Measurements from ENCODE around the gene AOPEP.
"Not testable (repeated sequence)": the region's sequence is repeated elsewhere in the genome, so short reads cannot be mapped to it uniquely, and the experiment has no call there.

Gene AOPEP

DNA sequence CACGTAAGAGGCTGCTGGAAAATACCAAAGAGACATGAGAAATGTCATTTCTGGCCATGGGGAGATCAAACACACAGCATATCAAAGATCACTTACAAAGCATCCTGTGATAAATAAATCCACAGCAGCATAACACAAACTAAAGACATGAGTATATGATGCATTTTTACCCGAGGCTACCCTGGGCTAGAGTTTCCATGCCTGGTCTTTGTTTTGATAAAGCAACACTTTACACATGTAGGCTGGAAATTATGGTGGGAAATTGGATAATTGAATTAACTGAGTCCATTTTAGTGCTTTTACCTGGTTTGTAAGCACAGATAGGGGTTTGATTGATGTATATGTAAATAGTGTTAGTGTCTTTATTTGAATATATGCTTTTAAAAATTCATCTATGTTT lies 288.4 kb downstream of the AOPEP start:
- TF ChIP-seq POU2F2 (IDR thresholded peaks at IDR 0.05; ENCODE audit: low read depth, low read length) (no peak), POLR2A (IDR thresholded peaks at IDR 0.05; ENCODE audit: low read depth, low read length) (no peak), POLR2AphosphoS5 (IDR thresholded peaks at IDR 0.05; ENCODE audit: low read depth, low read length) (no peak), TAF1 (IDR thresholded peaks at IDR 0.05; ENCODE audit: low read depth, low read length) (no peak), SPI1 (IDR thresholded peaks at IDR 0.05; ENCODE audit: low read depth, low read length) (no peak), PAX5 (IDR thresholded peaks at IDR 0.05; ENCODE audit: insufficient read depth, low read length, severe bottlenecking) (no peak)

DNA sequence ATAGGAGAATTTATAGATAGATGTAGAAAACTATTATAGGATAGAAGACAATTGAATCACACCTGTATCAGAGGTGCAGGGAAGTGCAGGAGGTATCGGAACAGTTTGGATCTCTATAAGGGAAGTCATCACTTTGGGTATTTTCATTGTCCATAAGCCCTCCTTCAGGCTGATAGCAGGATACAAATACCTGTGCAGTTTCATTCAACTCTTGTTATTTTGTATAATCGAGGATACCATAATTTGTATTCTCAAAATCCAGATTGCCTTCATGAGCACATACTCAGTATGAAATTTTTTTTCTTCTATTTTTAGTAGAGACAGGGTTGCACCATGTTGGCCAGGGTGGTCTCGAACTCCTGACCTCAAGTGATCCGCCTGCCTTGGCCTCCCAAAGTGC lies 289.1 kb downstream of the AOPEP start:
- no peak for DNase-seq (ENCODE audit: insufficient read length, low spot score)
- no peak for FAIRE-seq
- no peak for TF ChIP-seq POLR2AphosphoS5 (IDR thresholded peaks at IDR 0.05; ENCODE audit: low read depth, low read length)
- TF ChIP-seq POLR2A (IDR thresholded peaks at IDR 0.05; ENCODE audit: low read depth, low read length): no peak
- TF ChIP-seq SPI1 (IDR thresholded peaks at IDR 0.05; ENCODE audit: low read depth, low read length): no peak
- TF ChIP-seq PAX5 (IDR thresholded peaks at IDR 0.05; ENCODE audit: insufficient read depth, low read length, severe bottlenecking): no peak
- no peak for TF ChIP-seq POU2F2 (IDR thresholded peaks at IDR 0.05; ENCODE audit: low read depth, low read length)
- TF ChIP-seq TAF1 (IDR thresholded peaks at IDR 0.05; ENCODE audit: low read depth, low read length): no peak

More for the DNA sequence above, 288.4 kb downstream of the AOPEP start:
- DNase-seq (ENCODE audit: insufficient read length, low spot score) (no peak), FAIRE-seq (no peak)

DNA sequence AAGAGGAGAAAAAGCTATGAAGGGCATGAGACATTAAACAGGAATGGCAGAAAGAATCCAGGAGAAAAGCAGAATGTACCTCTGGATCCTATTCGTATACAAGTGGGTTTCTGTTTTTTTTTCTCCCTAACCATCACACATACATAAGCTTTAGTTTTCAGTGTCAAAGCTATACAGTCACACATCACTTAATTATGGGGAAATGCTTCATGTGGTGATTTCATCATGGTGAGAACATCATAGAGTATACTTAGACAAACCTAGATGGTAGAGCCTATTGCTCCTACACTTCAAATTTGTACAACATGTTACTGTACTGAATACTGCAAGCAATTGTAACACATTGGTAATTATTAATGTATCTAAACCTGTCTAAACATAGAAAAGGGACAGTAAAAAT lies 290.6 kb downstream of the AOPEP start:
- FAIRE-seq: no peak
- DNase-seq (ENCODE audit: insufficient read length, low spot score): no peak
- no peak for TF ChIP-seq PAX5 (IDR thresholded peaks at IDR 0.05; ENCODE audit: insufficient read depth, low read length, severe bottlenecking)
- no peak for TF ChIP-seq TAF1 (IDR thresholded peaks at IDR 0.05; ENCODE audit: low read depth, low read length)
- no peak for TF ChIP-seq POLR2AphosphoS5 (IDR thresholded peaks at IDR 0.05; ENCODE audit: low read depth, low read length)
- no peak for TF ChIP-seq SPI1 (IDR thresholded peaks at IDR 0.05; ENCODE audit: low read depth, low read length)
- no peak for TF ChIP-seq POU2F2 (IDR thresholded peaks at IDR 0.05; ENCODE audit: low read depth, low read length)
- TF ChIP-seq POLR2A (IDR thresholded peaks at IDR 0.05; ENCODE audit: low read depth, low read length): no peak

DNA sequence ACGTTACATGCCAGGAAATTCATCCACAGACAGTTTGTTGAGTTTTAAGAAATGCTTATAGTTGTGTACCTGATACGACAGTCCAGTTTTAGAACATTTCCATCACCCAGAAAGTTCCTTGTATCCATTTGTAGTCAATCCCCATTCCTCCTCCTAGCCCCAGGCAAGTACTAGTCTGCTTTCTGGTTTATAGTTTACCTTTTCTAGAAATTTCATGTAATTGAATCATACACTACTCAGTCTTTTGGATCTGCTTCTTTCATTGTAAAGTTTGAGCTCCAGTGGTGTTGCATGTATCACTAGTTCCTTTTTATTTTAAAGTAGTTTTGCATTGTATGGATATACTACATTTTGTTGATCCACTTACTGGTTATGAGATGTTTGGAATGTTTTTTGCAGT lies 291.2 kb downstream of the AOPEP start:
- TF ChIP-seq SPI1 (IDR thresholded peaks at IDR 0.05; ENCODE audit: low read depth, low read length) (no peak), TAF1 (IDR thresholded peaks at IDR 0.05; ENCODE audit: low read depth, low read length) (no peak), POLR2AphosphoS5 (IDR thresholded peaks at IDR 0.05; ENCODE audit: low read depth, low read length) (no peak), POU2F2 (IDR thresholded peaks at IDR 0.05; ENCODE audit: low read depth, low read length) (no peak)
- DNase-seq (ENCODE audit: insufficient read length, low spot score) (no peak), FAIRE-seq (no peak)

DNA sequence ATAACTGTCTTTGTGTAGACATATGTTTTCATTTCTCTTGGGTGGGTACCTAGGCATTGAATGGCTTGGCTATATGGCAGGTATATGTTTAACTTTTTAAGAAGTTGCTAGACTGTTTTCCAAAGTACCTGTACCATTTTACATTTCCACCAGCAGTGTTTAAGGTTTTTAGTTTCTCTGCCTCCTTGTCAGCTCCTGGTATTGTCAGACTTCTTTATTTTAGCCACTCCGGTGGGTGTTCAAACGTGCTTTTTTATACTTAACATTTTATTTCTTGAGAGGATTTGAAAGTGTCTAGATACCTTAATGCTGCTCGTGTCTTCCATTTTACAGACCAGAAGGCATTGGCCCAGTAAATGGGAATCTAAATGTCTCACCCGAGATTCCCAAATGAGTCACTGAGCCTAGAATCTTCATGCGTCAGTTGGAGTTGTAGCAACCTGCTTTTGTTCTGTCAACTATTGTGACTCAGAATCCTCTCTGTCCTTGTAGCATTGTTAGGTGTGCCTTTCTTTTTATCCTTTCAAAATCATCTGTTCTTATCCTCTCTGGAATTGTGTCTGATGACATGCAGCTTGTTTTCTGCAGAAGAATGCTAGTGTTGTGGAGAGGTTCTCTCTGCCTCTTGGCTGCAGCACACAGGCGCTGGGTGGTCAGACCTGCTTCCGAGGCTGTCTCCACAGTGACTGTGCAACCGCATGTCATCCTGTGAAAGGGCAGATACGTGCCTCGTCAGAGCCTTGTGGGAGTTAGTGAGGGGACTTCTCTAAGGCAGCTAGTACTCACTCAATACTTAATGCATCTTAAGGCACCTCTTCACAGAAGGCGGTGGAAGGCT lies 291.8 kb downstream of the AOPEP start:
- TF ChIP-seq PAX5 (IDR thresholded peaks at IDR 0.05; ENCODE audit: insufficient read depth, low read length, severe bottlenecking): no peak
- no peak for TF ChIP-seq POLR2A (IDR thresholded peaks at IDR 0.05; ENCODE audit: low read depth, low read length)
- TF ChIP-seq POU2F2 (IDR thresholded peaks at IDR 0.05; ENCODE audit: low read depth, low read length): no peak
- no peak for TF ChIP-seq SPI1 (IDR thresholded peaks at IDR 0.05; ENCODE audit: low read depth, low read length)
- no peak for TF ChIP-seq TAF1 (IDR thresholded peaks at IDR 0.05; ENCODE audit: low read depth, low read length)
- no peak for TF ChIP-seq POLR2AphosphoS5 (IDR thresholded peaks at IDR 0.05; ENCODE audit: low read depth, low read length)
- no peak for DNase-seq (ENCODE audit: insufficient read length, low spot score)
- no peak for FAIRE-seq

DNA sequence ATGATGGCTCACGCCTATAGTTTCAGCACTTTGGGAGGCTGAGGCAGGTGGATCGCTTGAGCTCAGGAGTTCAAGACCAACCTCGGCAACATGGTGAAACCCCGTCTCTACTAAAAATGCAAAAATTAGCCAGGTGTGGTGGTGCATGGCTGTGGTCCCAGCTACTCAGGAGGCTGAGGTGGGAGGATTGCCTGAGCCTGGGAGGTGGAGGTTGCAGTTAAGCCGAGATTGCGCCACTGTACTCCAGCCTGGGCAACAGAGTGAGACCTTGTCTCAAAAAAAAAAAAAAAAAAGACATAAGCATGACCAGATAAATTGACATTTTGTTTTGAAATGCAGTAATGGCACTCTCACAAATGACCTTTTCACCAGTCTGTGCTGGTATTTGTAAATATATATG lies 294.1 kb downstream of the AOPEP start:
- FAIRE-seq: not testable (repeated sequence)

DNA sequence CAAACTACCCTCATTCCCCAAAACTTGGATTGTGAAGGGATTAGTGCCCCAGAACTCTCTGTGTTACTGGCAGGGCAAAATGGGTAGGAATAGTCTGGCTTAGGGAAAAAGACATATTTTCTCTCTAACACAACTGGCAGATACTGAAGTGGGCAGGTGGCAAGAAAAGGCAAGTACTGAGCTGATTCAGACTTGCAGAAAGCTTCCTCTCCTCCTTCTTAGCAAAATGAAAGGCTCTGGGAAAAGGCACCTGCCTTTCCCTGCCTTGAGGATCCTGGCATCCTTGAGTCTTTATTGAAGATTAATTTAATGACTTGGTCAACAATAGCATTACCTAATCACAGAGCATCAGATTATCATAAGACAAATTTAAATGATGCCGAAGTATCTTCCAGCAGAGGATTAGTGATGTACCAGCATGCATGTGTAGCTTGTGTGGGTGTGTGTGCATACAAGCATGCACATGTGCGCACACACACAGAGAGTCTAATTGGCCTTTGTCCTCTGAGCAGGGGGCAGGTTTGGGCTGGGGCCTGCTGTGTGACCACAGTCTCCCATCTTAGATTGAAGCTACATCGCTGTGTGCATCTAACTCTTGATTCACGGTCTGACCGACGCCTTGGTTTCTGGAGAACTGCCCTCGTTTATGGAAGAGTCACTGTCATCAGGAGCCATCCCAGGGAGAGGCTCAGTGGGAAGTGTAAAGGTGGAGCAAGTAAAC lies 294.8 kb downstream of the AOPEP start:
- FAIRE-seq: no peak
- TF ChIP-seq PAX5 (IDR thresholded peaks at IDR 0.05; ENCODE audit: insufficient read depth, low read length, severe bottlenecking): no peak
- TF ChIP-seq POU2F2 (IDR thresholded peaks at IDR 0.05; ENCODE audit: low read depth, low read length): no peak
- TF ChIP-seq POLR2A (IDR thresholded peaks at IDR 0.05; ENCODE audit: low read depth, low read length): no peak
- TF ChIP-seq SPI1 (IDR thresholded peaks at IDR 0.05; ENCODE audit: low read depth, low read length): no peak
- no peak for TF ChIP-seq TAF1 (IDR thresholded peaks at IDR 0.05; ENCODE audit: low read depth, low read length)
- no peak for TF ChIP-seq POLR2AphosphoS5 (IDR thresholded peaks at IDR 0.05; ENCODE audit: low read depth, low read length)
- DNase-seq (ENCODE audit: insufficient read length, low spot score): no peak

More for the DNA sequence above, 294.1 kb downstream of the AOPEP start:
- not testable (repeated sequence) for DNase-seq (ENCODE audit: insufficient read length, low spot score)

DNA sequence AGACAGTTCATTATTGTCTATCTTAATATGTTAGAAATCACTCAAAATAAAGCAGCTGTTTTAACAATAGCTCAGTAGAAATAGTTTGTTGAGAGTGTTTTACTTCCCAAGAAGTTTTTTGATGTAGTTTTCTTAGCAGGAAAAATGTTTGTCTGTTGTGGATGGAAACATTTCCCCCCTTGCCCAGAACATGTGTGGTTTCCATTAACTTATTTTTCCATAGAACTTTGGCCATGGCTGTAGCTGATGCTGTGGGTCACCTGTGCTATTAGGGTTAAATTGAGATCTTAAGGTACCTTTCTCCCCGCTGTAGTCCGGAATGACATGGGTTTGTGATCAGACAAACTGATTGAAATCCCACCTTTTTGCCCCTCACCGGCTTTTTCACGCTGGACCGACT lies 296.2 kb downstream of the AOPEP start:
- TF ChIP-seq SPI1 (IDR thresholded peaks at IDR 0.05; ENCODE audit: low read depth, low read length) (no peak), POLR2AphosphoS5 (IDR thresholded peaks at IDR 0.05; ENCODE audit: low read depth, low read length) (no peak), POLR2A (IDR thresholded peaks at IDR 0.05; ENCODE audit: low read depth, low read length) (no peak), TAF1 (IDR thresholded peaks at IDR 0.05; ENCODE audit: low read depth, low read length) (no peak), PAX5 (IDR thresholded peaks at IDR 0.05; ENCODE audit: insufficient read depth, low read length, severe bottlenecking) (no peak), POU2F2 (IDR thresholded peaks at IDR 0.05; ENCODE audit: low read depth, low read length) (no peak)
- DNase-seq (ENCODE audit: insufficient read length, low spot score) (no peak), FAIRE-seq (no peak)

DNA sequence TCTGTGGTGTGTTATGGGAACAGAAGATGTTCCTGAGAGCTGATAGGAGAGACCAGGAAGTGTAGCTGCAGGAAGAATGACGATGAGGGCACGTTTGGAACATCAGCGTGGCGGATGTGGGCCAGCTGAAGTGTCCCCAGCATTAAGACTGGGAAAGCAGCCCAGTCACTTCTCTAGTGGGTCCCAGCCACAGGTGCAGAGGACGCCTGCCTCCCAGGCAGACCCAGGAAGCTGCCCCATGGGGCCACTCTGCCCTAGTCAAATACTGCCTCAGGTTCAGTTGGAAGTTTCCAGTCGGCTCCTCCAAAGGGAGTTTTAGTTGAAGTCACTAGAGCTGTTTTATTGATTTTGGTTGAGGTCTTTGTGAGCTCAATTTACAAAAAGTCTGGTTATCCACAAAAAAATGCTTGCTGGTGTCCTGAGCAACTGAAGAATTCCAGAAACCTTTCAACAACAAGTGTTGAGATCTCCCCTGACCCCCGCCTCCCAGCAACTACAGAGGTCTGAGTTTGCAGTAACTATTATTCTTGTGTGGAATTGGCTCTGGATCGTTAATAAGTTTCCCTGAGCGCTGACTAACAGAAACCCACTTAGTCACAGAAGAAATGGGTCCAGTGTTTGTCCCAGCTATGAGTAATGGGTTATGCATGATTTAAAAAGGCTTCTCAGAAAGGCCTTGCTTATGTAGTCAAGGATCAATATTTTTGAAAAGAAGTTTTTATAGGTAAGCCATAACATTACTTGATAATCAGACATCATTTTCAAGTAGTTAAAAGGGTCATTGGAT lies 296.9 kb downstream of the AOPEP start:
- TF ChIP-seq TAF1 (IDR thresholded peaks at IDR 0.05; ENCODE audit: low read depth, low read length) (no peak), POLR2A (IDR thresholded peaks at IDR 0.05; ENCODE audit: low read depth, low read length) (no peak), SPI1 (IDR thresholded peaks at IDR 0.05; ENCODE audit: low read depth, low read length) (no peak), POU2F2 (IDR thresholded peaks at IDR 0.05; ENCODE audit: low read depth, low read length) (no peak), PAX5 (IDR thresholded peaks at IDR 0.05; ENCODE audit: insufficient read depth, low read length, severe bottlenecking) (no peak), POLR2AphosphoS5 (IDR thresholded peaks at IDR 0.05; ENCODE audit: low read depth, low read length) (no peak)
- DNase-seq (ENCODE audit: insufficient read length, low spot score) (no peak), FAIRE-seq (no peak)

All from GM12891 (cell line).